ENCODE data around the gene ZNRF2.

GRCh38 chr7:30246392-30246791 lies 38.0 kb upstream of the ZNRF2 start:
- TF ChIP-seq MYC (IDR thresholded peaks at IDR 0.05; ENCODE audit: low read depth, low read length), result no peak
- no peak for TF ChIP-seq CTCF (IDR thresholded peaks at IDR 0.05; ENCODE audit: low read depth, low read length)
